Measurements from ENCODE around the gene PPP3R1. TPM values are rescaled to one million over a fixed set of nuclear protein-coding genes. Genes with fewer than 3 reads are reported as not detected.

Gene PPP3R1
- total and polyA plus RNA-seq, 2 of the 8 experiments (the other 6 are each of a cell fraction or from before 2014, with no cell fraction given), result 9.3 to 85.1 TPM

DNA sequence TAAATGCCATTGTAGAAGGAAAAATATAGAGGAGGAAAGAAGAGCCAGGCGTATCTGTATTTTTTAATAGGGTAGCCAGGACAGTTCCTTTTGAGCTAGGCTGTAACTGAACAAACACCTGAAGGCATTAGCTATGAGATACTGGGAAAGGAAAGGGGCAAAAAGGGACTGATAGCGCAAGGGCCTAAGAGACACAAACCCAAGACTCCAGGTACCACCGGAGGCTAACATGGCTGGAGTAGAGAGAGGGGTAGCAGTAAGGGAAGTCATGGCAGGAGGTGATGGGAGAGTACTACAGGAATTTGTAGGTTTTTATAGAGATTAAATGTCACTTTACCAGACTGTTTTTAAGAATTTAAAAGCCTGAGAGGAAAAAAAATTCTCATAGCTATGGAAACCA, 73.9 kb downstream of the PPP3R1 start:
- Histone ChIP-seq H4K91ac (replicated peaks; ENCODE audit: insufficient read length, low read length) (no peak overlapping the region), H3K4me1 (replicated peaks in 1 of 4; ENCODE audit: control insufficient read depth in 3 of 4, insufficient read depth in 4 of 4, low read length in 3 of 4) (no peaks in the 10 kb centered on the region; a peak in 1 of 7 replicates), H2BK20ac (ENCODE audit: low read length) (no peak overlapping the region), H4K5ac (ENCODE audit: insufficient read length, low read depth, low read length) (no peak overlapping the region), H3K27me3 (replicated peaks in 1 of 4; ENCODE audit: control insufficient read depth in 3 of 4, extremely low read depth in 1 of 4, insufficient read depth in 3 of 4, low read length in 3 of 4) (no peaks in the 10 kb centered on the region), H4K8ac (ENCODE audit: extremely low read depth, insufficient read depth, low read length) (no peak overlapping the region), H3K36me3 (ENCODE audit: control insufficient read depth in 2 of 4, insufficient read depth in 4 of 4, low read length in 3 of 4) (peaks cover 4 to 45% (median 12%) of the 10 kb centered on the region in 4 experiments; a peak in 5 of 8 replicates), H3K56ac (replicated peaks; ENCODE audit: insufficient read length, low read depth, low read length) (no peak overlapping the region), H3K27ac (ENCODE audit: low read depth, low read length) (no peak overlapping the region), H2BK5ac (ENCODE audit: low read depth, low read length) (no peak overlapping the region), H3K4ac (replicated peaks; ENCODE audit: insufficient read length, low read depth, low read length) (no peak overlapping the region), H3K79me1 (ENCODE audit: low read depth, low read length) (no peaks in the 10 kb centered on the region), H3K9ac (replicated peaks in 1 of 4; ENCODE audit: extremely low read depth in 1 of 4, low read depth in 3 of 4, low read length in 3 of 4) (no peak overlapping the region), H2AK5ac (ENCODE audit: low read depth, low read length) (no peak overlapping the region), H3K9me3 (ENCODE audit: insufficient read depth in 2 of 2, low read depth in 1 of 2, low read length in 1 of 2) (no peaks in the 10 kb centered on the region), H2BK12ac (ENCODE audit: low read depth, low read length) (no peak overlapping the region), H3K23ac (ENCODE audit: insufficient read length) (no peak overlapping the region), H3K18ac (ENCODE audit: extremely low read depth, low read length) (no peak overlapping the region), H3K79me2 (ENCODE audit: control insufficient read depth in 1 of 2, insufficient read depth in 2 of 2, low read length in 2 of 2) (no peaks in the 10 kb centered on the region), H3K23me2 (ENCODE audit: low read depth, low read length) (no peaks in the 10 kb centered on the region), H3K4me3 (ENCODE audit: extremely low read depth in 1 of 4, insufficient read depth in 2 of 4, low read depth in 3 of 4, low read length in 4 of 4) (no peak overlapping the region), H3K4me2 (ENCODE audit: insufficient read depth in 1 of 2, low read depth in 2 of 2, low read length in 2 of 2) (no peak overlapping the region), H2BK120ac (replicated peaks; ENCODE audit: low read depth, low read length) (no peak overlapping the region), H4K20me1 (replicated peaks in 1 of 2; ENCODE audit: control insufficient read depth in 1 of 2, insufficient read depth in 2 of 2, low read length in 2 of 2) (peaks cover 2% of the 10 kb centered on the region in 2 experiments), H3K14ac (ENCODE audit: insufficient read length) (no peak overlapping the region), H2AFZ (ENCODE audit: low read length) (no peak overlapping the region), H2BK15ac (ENCODE audit: low read length) (no peak overlapping the region)
- no peak for DNase-seq (ENCODE audit: low read depth in 1 of 2, low spot score in 2 of 2)
- ChIA-PET CTCF (ENCODE audit: partially characterized antibody) (interaction anchor here (0.7 to 1.6 kb wide), 5 partner anchors 8 to 115 kb away, joined by 3 to 9 read pairs (median 3); no protein-coding TSS in a partner anchor), POLR2A (ENCODE audit: partially characterized antibody) (interaction anchor here (1.4 to 2.7 kb wide), 3 partner anchors 8 to 21 kb away, joined by 5 to 11 read pairs (median 8); partner anchors contain the start of gene PNO1)
- 90% methylated on average over 3 of the region's 3 CpGs; no CpG with 5 or more reads in 1 of the 2 experiments for WGBS, 2 experiments (ENCODE audit: extremely low coverage in 1 of 2, insufficient coverage in 1 of 2, insufficient read length in 1 of 2, insufficient replicate concordance in 2 of 2, low coverage in 1 of 2, low lambda C conversion rate in 2 of 2, missing lambda C conversion rate in 1 of 2)
- FAIRE-seq, result no peak
- TF ChIP-seq CHD1 (IDR thresholded peaks at IDR 0.05; ENCODE audit: low read depth, low read length) (no peak), TAF1 (IDR thresholded peaks at IDR 0.05; ENCODE audit: low read depth, low read length) (no peak), BCL11A (IDR thresholded peaks at IDR 0.05; ENCODE audit: low read depth in 2 of 2, low read length in 2 of 2) (no peak), SIX5 (IDR thresholded peaks at IDR 0.05; ENCODE audit: low read depth, low read length) (no peak)

Data from H1 (cell line).